ENCODE measurements around the gene ARMC7. TPM values are rescaled to one million over a fixed set of nuclear protein-coding genes. Genes with fewer than 3 reads are reported as not detected.

The ARMC7 gene
- total and polyA plus RNA-seq, 10 of the 15 experiments (the other 5 are each of a cell fraction or from before 2014, with no cell fraction given): 1.5 to 19.8 (median 6.3) TPM

DNA sequence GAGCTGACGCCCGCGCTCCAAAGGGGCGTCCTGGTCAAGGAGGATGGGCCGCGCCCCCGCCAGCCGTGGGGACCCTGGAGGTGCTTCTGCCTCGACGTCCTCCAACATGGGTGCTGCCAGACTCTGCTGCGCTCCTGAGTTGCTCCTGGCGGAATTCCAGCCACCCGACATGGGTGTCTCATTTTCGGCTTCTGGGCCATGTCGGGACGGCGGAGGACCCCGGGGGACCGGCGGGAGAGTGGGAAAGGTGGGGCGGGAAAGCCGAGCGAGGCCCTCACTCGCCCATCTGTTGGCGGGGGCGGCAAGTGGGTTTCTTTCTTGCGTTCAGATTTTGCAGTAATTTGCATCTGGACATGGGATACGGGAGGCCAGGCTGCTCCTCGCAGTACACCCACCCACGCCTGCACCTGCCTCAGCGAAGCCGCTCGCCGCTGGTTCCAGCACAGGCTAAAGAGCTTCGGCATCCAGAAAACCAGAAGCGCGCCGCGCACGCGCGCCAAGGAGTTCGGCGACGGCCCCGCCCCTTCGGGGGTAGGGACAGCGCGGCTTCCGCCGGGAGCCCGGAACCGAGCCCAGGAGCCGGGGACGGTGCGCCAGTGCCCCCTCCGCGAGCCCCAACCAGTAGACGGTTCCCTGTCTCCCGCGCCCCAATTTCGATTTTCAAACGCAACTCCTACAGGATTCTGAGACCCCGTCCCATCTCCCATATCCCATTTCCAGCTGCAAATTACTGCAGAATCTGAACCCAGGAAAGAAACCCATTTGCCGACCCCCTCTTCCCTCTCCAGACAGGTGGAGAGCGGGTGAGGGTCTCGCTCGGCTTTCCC is at the start of gene ARMC7 (continued):
- TF ChIP-seq, protein P1, sequence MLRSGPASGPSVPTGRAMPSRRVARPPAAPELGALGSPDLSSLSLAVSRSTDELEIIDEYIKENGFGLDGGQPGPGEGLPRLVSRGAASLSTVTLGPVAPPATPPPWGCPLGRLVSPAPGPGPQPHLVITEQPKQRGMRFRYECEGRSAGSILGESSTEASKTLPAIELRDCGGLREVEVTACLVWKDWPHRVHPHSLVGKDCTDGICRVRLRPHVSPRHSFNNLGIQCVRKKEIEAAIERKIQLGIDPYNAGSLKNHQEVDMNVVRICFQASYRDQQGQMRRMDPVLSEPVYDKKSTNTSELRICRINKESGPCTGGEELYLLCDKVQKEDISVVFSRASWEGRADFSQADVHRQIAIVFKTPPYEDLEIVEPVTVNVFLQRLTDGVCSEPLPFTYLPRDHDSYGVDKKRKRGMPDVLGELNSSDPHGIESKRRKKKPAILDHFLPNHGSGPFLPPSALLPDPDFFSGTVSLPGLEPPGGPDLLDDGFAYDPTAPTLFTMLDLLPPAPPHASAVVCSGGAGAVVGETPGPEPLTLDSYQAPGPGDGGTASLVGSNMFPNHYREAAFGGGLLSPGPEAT (IDR thresholded peaks at IDR 0.05; ENCODE audit: low read depth): 0 out of 2 replicates have a peak, but pooled peaks have one; percentile 44
- TF ChIP-seq CHD2 (IDR thresholded peaks at IDR 0.05; ENCODE audit: borderline replicate concordance, low read depth, low read length) (0 out of 2 replicates have a peak, but pooled peaks have one; percentile 25), ZZZ3 (IDR thresholded peaks at IDR 0.05; ENCODE audit: control insufficient read depth, insufficient read length, low read depth) (no peak), KAT2A (conservative IDR thresholded peaks at IDR 0.05; ENCODE audit: control insufficient read depth, low read depth, low read length) (no peak), ZSCAN29 (IDR thresholded peaks at IDR 0.05) (no peak), EGR1 (IDR thresholded peaks at IDR 0.05; ENCODE audit: borderline replicate concordance in 1 of 2, low read depth in 2 of 2, low read length in 2 of 2) (peak in 1 of 2 experiments; percentile 91; a peak in 2 of 3 replicates), ZNF384 (IDR thresholded peaks at IDR 0.05; ENCODE audit: borderline replicate concordance, low read depth, low read length) (no peak), TCF12 (IDR thresholded peaks at IDR 0.05; ENCODE audit: low read depth, low read length) (peak; percentile 86)
- TF ChIP-seq, protein P2, sequence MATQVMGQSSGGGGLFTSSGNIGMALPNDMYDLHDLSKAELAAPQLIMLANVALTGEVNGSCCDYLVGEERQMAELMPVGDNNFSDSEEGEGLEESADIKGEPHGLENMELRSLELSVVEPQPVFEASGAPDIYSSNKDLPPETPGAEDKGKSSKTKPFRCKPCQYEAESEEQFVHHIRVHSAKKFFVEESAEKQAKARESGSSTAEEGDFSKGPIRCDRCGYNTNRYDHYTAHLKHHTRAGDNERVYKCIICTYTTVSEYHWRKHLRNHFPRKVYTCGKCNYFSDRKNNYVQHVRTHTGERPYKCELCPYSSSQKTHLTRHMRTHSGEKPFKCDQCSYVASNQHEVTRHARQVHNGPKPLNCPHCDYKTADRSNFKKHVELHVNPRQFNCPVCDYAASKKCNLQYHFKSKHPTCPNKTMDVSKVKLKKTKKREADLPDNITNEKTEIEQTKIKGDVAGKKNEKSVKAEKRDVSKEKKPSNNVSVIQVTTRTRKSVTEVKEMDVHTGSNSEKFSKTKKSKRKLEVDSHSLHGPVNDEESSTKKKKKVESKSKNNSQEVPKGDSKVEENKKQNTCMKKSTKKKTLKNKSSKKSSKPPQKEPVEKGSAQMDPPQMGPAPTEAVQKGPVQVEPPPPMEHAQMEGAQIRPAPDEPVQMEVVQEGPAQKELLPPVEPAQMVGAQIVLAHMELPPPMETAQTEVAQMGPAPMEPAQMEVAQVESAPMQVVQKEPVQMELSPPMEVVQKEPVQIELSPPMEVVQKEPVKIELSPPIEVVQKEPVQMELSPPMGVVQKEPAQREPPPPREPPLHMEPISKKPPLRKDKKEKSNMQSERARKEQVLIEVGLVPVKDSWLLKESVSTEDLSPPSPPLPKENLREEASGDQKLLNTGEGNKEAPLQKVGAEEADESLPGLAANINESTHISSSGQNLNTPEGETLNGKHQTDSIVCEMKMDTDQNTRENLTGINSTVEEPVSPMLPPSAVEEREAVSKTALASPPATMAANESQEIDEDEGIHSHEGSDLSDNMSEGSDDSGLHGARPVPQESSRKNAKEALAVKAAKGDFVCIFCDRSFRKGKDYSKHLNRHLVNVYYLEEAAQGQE (IDR thresholded peaks at IDR 0.05; ENCODE audit: low read depth, low read length): no peak

Data from GM12878 (cell line).